Body of pancreas (tissue), 4 donors: Measurements from ENCODE around the gene SLC10A1.

Experiments used
- POLR2A ChIP-seq, 3 donors: fragments of 450-650 bp; IDR thresholded peaks; one replicate each; pipeline ENCODE4 v1.6.1; 2016; ENCODE audit warnings: antibody characterized with exemption in 3 of 3, mild to moderate bottlenecking in 2 of 3
- TF ChIP-seq, protein P1 (sequence below), 7 experiments: fragments of 450-650 bp in 4 of 7; fragments of 200-600 bp in 3 of 7; sonication (generic) in 3 of 7; IDR thresholded peaks; one replicate each; pipeline ENCODE4 v1.5.1; 2016 to 2019; ENCODE audit warnings: antibody characterized with exemption in 7 of 7

GRCh38 chr14:69756298-69756697, 40.7 kb downstream of the SLC10A1 start:
- TF ChIP-seq, protein P1, sequence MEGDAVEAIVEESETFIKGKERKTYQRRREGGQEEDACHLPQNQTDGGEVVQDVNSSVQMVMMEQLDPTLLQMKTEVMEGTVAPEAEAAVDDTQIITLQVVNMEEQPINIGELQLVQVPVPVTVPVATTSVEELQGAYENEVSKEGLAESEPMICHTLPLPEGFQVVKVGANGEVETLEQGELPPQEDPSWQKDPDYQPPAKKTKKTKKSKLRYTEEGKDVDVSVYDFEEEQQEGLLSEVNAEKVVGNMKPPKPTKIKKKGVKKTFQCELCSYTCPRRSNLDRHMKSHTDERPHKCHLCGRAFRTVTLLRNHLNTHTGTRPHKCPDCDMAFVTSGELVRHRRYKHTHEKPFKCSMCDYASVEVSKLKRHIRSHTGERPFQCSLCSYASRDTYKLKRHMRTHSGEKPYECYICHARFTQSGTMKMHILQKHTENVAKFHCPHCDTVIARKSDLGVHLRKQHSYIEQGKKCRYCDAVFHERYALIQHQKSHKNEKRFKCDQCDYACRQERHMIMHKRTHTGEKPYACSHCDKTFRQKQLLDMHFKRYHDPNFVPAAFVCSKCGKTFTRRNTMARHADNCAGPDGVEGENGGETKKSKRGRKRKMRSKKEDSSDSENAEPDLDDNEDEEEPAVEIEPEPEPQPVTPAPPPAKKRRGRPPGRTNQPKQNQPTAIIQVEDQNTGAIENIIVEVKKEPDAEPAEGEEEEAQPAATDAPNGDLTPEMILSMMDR (IDR thresholded peaks at IDR 0.05): no peak
- no peak for TF ChIP-seq POLR2A (IDR thresholded peaks at IDR 0.05)
